Small intestine (tissue), 7 donors: ENCODE measurements around the gene RAB31. TPM values are rescaled to one million over a fixed set of nuclear protein-coding genes. Genes with fewer than 3 reads are reported as not detected.

ENCODE experiments used
- DNase-seq, 2 donors: peaks; one replicate each; pipeline versions ENCODE4 v3.0.0 to v3.0.0-alpha.2; 2013
- FAIRE-seq: peaks from 2 replicates; lab custom pipeline; 2012; peaks lifted over from hg19 to GRCh38; lab: Jason Lieb, UNC
- H3K27ac ChIP-seq, 3 donors: one replicate each; pipeline ENCODE4 v1.5.1; 2013; ENCODE audit warnings: low read length in 2 of 3, mild to moderate bottlenecking in 2 of 3, control low read depth in 1 of 3, inconsistent platforms in 1 of 3, low read depth in 1 of 3, moderate library complexity in 1 of 3
- H3K27me3 ChIP-seq, 3 donors: one replicate each; pipeline ENCODE4 v1.6.1; 2013; ENCODE audit warnings: low read length in 3 of 3, inconsistent platforms in 1 of 3; ENCODE audit not compliant: control insufficient read depth in 3 of 3, insufficient read depth in 3 of 3
- H3K36me3 ChIP-seq, 3 donors: one replicate each; pipeline ENCODE4 v1.6.1; 2013; ENCODE audit warnings: low read length in 3 of 3, inconsistent platforms in 1 of 3, low read depth in 1 of 3, mild to moderate bottlenecking in 1 of 3, moderate library complexity in 1 of 3; ENCODE audit not compliant: control insufficient read depth in 3 of 3, insufficient read depth in 2 of 3
- H3K4me1 ChIP-seq, 3 donors: one replicate each; pipeline ENCODE4 v1.6.1; 2013; ENCODE audit warnings: low read length in 2 of 3, inconsistent platforms in 1 of 3, low read depth in 1 of 3, mild to moderate bottlenecking in 1 of 3, moderate library complexity in 1 of 3; ENCODE audit not compliant: control insufficient read depth in 3 of 3, insufficient read depth in 2 of 3
- H3K4me3 ChIP-seq, 3 donors: one replicate each; pipeline ENCODE4 v1.5.1; 2013; ENCODE audit warnings: low read length in 3 of 3, control low read depth in 1 of 3, inconsistent platforms in 1 of 3, low read depth in 1 of 3, mild to moderate bottlenecking in 1 of 3, moderate library complexity in 1 of 3
- H3K9me3 ChIP-seq, 2 donors: one replicate each; pipeline ENCODE4 v1.6.1; 2013; ENCODE audit warnings: low read depth in 1 of 2, low read length in 1 of 2; ENCODE audit not compliant: control insufficient read depth in 2 of 2, insufficient read depth in 1 of 2
- WGBS, 3 donors: extraction: QIAGEN DNeasy Blood & Tissue Kit; methylation state at CpG; one replicate each; pipeline ENCODE4 v1.1.7; 2013; 5-methylcytosine and 5-hydroxymethylcytosine counted together
- polyA plus RNA-seq, 4 donors: library from polyadenylated mRNA; stranded (reverse) in 3 of 4; unstranded in 1 of 4; fragments of 200-250 nt in 3 of 4; fragments of 120-200 nt in 1 of 4; gene quantifications; one replicate each; pipeline versions ENCODE4 v1.2.1 to v1.2.3, GENCODE V29; 2013
- donor health status: healthy with polysubstance abuse.
- donor health status: control.
- donor health status: control.
- donor health status: Bipolar disorder and iron deficiency.
- donor health status: healthy.

Gene RAB31
- polyA plus RNA-seq, 4 donors: 4.2 to 18.4 (median 12.3) TPM

DNA sequence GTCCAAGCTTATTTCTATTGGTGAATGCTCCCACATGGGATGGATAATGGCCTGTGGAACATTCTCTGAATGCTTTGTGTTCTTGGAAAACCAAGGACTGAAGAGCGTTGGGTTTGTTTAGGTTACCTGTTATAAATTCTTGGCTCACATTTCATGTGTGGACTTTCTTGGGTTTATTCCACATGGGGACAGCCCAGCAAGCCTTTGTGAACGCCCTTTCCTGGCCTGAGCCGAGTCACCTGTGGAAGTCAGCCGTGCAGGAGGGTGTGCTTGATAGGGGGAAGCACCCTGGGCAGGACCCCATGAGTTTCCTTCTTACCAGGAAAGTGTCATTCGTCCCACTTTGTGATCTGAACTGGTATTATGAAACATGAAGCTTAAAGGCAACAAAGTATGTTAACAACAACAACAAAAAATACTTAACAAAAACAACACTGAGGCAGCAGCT, 4.1 kb downstream of the RAB31 start:
- Histone ChIP-seq H3K36me3 (no peaks in the 10 kb centered on the region), H3K27me3 (peaks cover 0 to 40% (median 0%) of the 10 kb centered on the region in 3 donors), H3K4me1 (peaks cover 0 to 10% (median 0%) of the 10 kb centered on the region in 3 donors), H3K4me3 (no peak overlapping the region), H3K9me3 (peaks cover 0 to 4% of the 10 kb centered on the region in 2 donors), H3K27ac (no peak overlapping the region)
- FAIRE-seq (no peak), DNase-seq (no peak)
- 25 to 52% (median 31%) methylated on average over 5 of the region's 5 CpGs for WGBS, 3 donors

DNA sequence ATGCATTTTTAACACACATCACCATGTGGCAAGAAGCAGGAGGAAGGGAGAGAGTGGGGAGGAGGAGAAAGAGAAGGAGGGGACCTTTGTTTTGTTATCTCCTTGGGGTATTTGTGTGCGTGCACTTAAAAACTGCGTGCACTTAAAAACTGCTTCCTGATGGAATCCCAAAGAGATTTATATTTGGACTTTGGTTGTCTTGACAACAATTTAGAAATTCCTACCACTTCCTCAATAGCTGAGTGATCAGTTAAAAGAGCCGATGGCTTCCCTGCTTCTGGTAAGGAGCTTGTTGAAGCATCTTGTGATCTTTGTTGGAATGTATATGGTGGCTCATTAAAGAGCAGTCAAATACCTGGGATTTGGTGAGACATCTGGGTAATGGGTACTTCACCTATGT, 4.5 kb downstream of the RAB31 start:
- no peak for FAIRE-seq
- no peak for DNase-seq
- peaks cover 0 to 35% (median 0%) of the 10 kb centered on the region in 3 donors for H3K27me3 ChIP-seq
- H3K36me3 ChIP-seq: no peaks in the 10 kb centered on the region
- peaks cover 0 to 10% (median 0%) of the 10 kb centered on the region in 3 donors for H3K4me1 ChIP-seq
- WGBS, 3 donors: 35 to 43% (median 39%) methylated on average over 3 of the region's 3 CpGs
- no peak overlapping the region for H3K4me3 ChIP-seq
- H3K27ac ChIP-seq: no peak overlapping the region
- H3K9me3 ChIP-seq: peaks cover 0 to 4% of the 10 kb centered on the region in 2 donors

DNA sequence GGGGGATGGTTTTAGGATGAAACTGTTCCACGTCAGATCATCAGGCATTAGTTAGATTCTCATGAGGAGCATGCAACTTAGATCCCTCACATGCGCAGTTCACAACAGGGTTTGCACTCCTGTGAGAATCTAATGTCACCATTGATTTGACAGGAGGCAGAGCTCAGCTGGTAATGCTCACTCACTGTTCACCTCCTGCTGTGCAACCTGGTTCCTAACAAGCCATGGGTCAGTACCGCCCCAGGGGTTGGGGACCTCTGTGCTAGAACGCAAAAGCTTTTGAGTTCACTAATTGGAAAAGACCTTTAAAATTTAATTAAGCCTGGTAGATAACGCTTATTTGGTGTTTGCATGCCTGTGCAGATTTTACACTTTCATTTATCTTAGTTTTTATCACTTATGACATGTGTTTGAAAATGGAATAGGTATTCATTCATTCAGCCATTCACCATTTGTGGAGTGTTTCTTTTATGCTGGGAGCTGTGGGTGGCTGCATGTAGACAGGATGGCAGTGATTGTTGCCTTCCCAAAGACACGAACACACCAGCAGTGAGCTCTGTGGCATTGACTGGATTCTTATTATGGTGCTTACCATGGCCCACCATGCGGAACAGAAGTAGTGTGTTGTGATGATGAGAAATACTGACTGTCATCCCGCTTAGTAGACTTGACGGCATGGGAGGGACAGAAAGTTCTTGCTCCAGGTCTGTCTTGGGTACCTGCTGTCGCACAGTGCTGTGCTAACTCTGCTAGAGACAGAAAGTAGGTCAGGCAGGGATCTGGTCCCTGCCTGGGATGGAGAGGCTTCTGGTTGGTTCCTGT, 6.4 kb downstream of the RAB31 start:
- Histone ChIP-seq H3K4me3 (no peak overlapping the region), H3K27me3 (peaks cover 0 to 20% (median 0%) of the 10 kb centered on the region in 3 donors), H3K9me3 (peaks cover 0 to 4% of the 10 kb centered on the region in 2 donors), H3K27ac (no peak overlapping the region), H3K36me3 (no peaks in the 10 kb centered on the region), H3K4me1 (peaks cover 0 to 10% (median 0%) of the 10 kb centered on the region in 3 donors)
- WGBS, 3 donors: 92 to 95% (median 95%) methylated on average over 10 of the region's 10 CpGs
- no peak for DNase-seq
- FAIRE-seq: no peak

DNA sequence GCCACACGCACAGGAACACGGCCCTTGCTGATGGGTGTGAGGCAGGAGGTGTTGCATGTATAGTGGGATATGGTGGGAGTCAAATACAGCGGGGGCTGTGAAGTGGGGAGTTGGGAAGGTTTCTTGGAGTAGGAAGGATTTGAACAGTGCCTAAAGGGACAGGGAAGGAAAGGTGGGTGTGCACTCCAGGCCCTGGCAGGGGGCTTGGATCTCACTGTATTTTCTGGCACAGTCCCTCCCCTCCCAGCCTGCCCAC, 6.9 kb downstream of the RAB31 start:
- DNase-seq (no peak), FAIRE-seq (no peak)
- H3K27me3 ChIP-seq: peaks cover 0 to 15% (median 0%) of the 10 kb centered on the region in 3 donors
- H3K4me3 ChIP-seq: no peak overlapping the region
- no peak overlapping the region for H3K27ac ChIP-seq
- peaks cover 0 to 4% of the 10 kb centered on the region in 2 donors for H3K9me3 ChIP-seq
- H3K4me1 ChIP-seq: peaks cover 0 to 10% (median 0%) of the 10 kb centered on the region in 3 donors
- H3K36me3 ChIP-seq: no peaks in the 10 kb centered on the region
- 88 to 95% (median 91%) methylated on average over 3 of the region's 3 CpGs for WGBS, 3 donors

DNA sequence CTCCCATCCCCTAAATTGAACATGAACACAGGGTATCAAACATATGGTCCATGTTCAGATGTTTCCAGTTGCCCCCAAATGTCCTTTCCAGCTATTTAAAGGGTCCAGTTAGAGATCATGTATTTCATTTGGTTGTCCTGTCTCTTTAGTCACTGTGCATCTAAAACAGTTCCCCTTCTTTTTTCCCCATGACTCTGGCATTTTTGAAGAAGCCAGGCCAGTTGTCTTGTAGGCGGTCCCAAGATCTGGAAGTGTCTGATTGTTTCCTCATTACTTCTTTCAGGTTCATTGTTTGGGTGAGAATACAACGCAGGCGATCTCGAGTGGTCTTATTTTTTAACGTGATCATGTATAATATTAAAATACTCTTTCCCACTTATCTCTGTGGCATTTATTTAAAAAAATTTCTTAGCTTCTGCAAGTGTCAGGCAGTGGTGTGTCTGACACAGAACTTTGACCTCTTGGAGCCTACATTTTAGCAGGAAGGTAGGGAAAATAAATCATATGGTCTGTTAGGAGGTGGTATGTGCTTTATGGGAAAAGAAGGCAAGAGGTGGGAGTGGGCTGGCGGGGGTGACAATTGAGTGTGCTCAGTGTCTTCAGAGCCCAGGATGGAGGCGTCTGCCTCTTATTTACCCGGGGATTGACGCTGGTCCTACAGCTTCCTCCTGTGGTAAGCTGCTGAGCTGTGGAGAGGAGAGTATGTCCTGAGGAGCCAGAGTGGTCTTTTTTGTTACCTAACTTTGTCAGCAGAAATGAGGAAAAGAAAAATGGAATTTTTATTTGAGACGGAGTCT, 8.1 kb downstream of the RAB31 start:
- H3K27me3 ChIP-seq: peaks cover 0 to 6% (median 0%) of the 10 kb centered on the region in 3 donors
- FAIRE-seq (no peak), DNase-seq (no peak)
- H3K9me3 ChIP-seq: peaks cover 0 to 4% of the 10 kb centered on the region in 2 donors
- 63 to 74% (median 72%) methylated on average over 10 of the region's 10 CpGs for WGBS, 3 donors
- H3K4me3 ChIP-seq: no peak overlapping the region
- no peak overlapping the region for H3K27ac ChIP-seq
- no peaks in the 10 kb centered on the region for H3K36me3 ChIP-seq
- H3K4me1 ChIP-seq: peaks cover 0 to 10% (median 0%) of the 10 kb centered on the region in 3 donors

DNA sequence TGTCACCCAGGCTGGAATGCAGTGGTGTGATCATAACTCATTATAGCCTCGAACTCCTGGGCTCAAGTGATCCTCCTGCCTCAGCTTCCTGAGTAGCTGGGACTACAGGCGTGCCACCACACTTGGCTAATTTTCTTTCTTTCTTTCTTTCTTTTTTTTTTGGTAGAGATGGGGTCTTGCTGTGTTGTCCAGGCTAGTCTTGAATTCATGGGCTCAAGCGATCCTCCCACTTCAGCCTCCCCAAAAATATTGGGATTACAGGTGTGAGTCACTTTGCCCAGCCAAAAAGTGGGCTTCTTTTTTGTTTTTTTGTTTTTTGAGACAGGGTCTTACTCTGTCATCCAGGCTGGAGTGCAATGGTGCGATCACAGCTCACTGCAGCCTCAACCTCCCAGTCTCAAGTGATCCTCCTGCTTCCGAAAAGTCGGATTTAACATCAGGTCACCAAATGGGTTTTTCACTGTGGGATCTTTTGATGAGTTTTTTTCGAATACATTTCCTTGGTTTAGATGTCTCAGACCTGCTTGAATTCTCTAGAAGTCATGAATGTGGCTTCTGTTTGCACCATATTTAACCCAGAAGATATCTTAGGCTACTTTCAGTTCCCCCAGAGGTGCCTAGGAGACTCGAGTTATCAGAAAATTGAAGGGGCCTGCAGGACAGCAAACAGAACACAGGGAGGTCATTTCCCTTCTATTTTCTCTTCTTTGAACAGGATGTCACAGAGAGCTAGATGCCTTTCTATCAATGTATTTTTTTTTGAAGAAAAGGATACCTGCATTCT, 8.9 kb downstream of the RAB31 start:
- FAIRE-seq (no peak), DNase-seq (no peak)
- H3K4me1 ChIP-seq: peaks cover 0 to 8% (median 0%) of the 10 kb centered on the region in 3 donors
- no peak overlapping the region for H3K4me3 ChIP-seq
- 80 to 83% (median 80%) methylated on average over 8 of the region's 8 CpGs for WGBS, 3 donors
- H3K27ac ChIP-seq: no peak overlapping the region
- H3K9me3 ChIP-seq: peaks cover 0 to 4% of the 10 kb centered on the region in 2 donors
- H3K36me3 ChIP-seq: no peaks in the 10 kb centered on the region
- no peaks in the 10 kb centered on the region for H3K27me3 ChIP-seq

DNA sequence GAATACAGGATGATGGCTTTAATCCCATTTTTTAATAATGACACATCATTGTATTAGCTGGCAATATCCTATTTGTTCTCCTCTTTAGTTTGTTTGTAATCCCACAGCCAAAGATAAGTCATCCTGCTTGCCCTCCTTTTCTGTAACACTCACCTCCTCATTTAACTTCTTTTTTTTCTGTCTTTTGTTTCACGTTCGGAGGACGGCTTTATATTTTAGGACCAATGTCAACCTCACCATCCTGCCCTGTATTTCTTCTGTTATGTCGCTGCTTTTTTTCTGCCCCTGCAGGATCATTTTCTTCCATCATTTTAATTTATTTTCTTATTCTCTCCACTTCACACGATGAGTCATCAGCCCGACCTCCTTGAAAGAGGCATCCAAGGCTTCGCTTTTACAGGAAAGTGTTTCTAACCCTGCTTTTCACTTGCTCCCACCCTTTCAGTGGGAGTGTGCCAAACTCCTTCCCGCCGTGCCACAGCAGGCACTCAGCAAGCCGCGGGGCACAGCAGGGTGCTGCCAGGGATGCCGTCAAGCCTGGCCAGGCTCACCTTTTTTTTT, 11.4 kb downstream of the RAB31 start:
- Histone ChIP-seq H3K36me3 (no peaks in the 10 kb centered on the region), H3K4me1 (no peaks in the 10 kb centered on the region), H3K9me3 (peaks cover 0 to 5% of the 10 kb centered on the region in 2 donors), H3K4me3 (no peak overlapping the region), H3K27me3 (no peaks in the 10 kb centered on the region), H3K27ac (no peak overlapping the region)
- no peak for DNase-seq
- FAIRE-seq: no peak
- 63 to 71% (median 65%) methylated on average over 12 of the region's 12 CpGs for WGBS, 3 donors

DNA sequence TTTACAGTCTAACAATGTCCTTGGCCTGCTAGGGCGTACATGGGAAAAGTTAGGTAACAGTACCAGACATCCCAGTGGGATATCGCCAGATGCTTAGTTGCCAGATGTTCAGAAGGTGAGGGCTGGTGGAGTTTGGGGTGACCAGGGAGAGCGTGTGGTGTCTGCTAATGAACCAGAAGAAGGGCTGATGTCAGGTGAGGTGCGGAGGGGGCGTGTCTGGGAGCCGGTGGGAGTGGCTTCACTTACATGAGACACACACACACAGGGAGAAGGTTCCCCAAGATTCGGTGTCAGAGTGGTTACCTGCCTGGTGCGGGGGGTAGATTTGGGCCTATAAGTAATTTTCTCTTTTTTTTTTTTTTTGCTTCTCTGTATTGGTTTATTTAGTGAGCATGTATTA, 12.2 kb downstream of the RAB31 start:
- no peaks in the 10 kb centered on the region for H3K4me1 ChIP-seq
- no peak for FAIRE-seq
- WGBS, 3 donors: 72 to 94% (median 73%) methylated on average over 8 of the region's 8 CpGs
- no peak overlapping the region for H3K4me3 ChIP-seq
- peaks cover 0 to 8% of the 10 kb centered on the region in 2 donors for H3K9me3 ChIP-seq
- H3K36me3 ChIP-seq: no peaks in the 10 kb centered on the region
- no peaks in the 10 kb centered on the region for H3K27me3 ChIP-seq
- H3K27ac ChIP-seq: no peak overlapping the region
- DNase-seq: no peak
